DND-41 (cell line): ENCODE results near the gene PC.
A peak's percentile ranks its signal among the peaks of the same experiment; 100 is the strongest.

Experiments used
- ATAC-seq: fragments of 200-7000 bp; cut with Tn5 transposase; 3 replicates; pipeline ENCODE4 v1.9.1; 2021; ENCODE audit warnings: low read depth; ENCODE audit not compliant: insufficient read depth
- DNase-seq: peaks from one replicate; pipeline ENCODE4 v3.0.0-alpha.2; 2020
- H2AFZ ChIP-seq: 2 replicates; pipeline ENCODE4 v1.6.0; 2012; ENCODE audit warnings: low read depth, low read length
- H3K27ac ChIP-seq: 2 replicates; pipeline ENCODE4 v1.5.1; 2012; ENCODE audit warnings: low read length, inconsistent platforms
- H3K27me3 ChIP-seq: fragments of 200-600 bp; sonication (generic); 2 replicates; pipeline ENCODE4 v1.6.0; 2012; ENCODE audit warnings: low read length, mild to moderate bottlenecking, inconsistent platforms; ENCODE audit not compliant: insufficient read depth, poor library complexity
- H3K36me3 ChIP-seq: 2 replicates; pipeline ENCODE4 v1.5.1; 2012; ENCODE audit warnings: low read length, inconsistent platforms; ENCODE audit not compliant: insufficient read depth
- H3K4me1 ChIP-seq: 2 replicates; pipeline ENCODE4 v1.5.1; 2012; ENCODE audit warnings: mild to moderate bottlenecking, low read length; ENCODE audit not compliant: insufficient read depth
- H3K4me2 ChIP-seq: 2 replicates; pipeline ENCODE4 v1.6.0; 2012; ENCODE audit warnings: mild to moderate bottlenecking, moderate library complexity, low read length, inconsistent platforms; ENCODE audit not compliant: insufficient read depth
- H3K4me3 ChIP-seq, 2 experiments: fragments of 200-600 bp in 1 of 2; shearing (Covaris generic) in 1 of 2; 2 replicates each; pipeline ENCODE4 v1.5.1; 2012 to 2016; ENCODE audit warnings: inconsistent platforms in 2 of 2, low read length in 2 of 2, mild to moderate bottlenecking in 2 of 2, low read depth in 1 of 2, moderate library complexity in 1 of 2
- H3K79me2 ChIP-seq: 2 replicates; pipeline ENCODE4 v1.6.0; 2012; ENCODE audit warnings: low read length, inconsistent platforms; ENCODE audit not compliant: insufficient read depth
- H3K9ac ChIP-seq: 2 replicates; pipeline ENCODE4 v1.6.0; 2012; ENCODE audit warnings: low read depth, mild to moderate bottlenecking, inconsistent platforms, low read length, moderate library complexity
- H3K9me3 ChIP-seq: 2 replicates; pipeline ENCODE4 v1.5.1; 2012; ENCODE audit warnings: low read length, moderate library complexity, mild to moderate bottlenecking, inconsistent platforms; ENCODE audit not compliant: insufficient read depth, severe bottlenecking
- H4K20me1 ChIP-seq: 2 replicates; pipeline ENCODE4 v1.6.0; 2012; ENCODE audit warnings: low read length; ENCODE audit not compliant: insufficient read depth
- CTCF ChIP-seq: IDR thresholded peaks from 2 replicates; pipeline ENCODE4 v1.5.1; 2012; ENCODE audit warnings: borderline replicate concordance, low read length, moderate library complexity, mild to moderate bottlenecking; ENCODE audit not compliant: poor library complexity, severe bottlenecking; ENCODE audit errors: extremely low read depth
- EZH2 ChIP-seq: IDR thresholded peaks from 3 replicates; pipeline ENCODE4 v1.6.1; 2012; ENCODE audit warnings: borderline replicate concordance, low read depth, mild to moderate bottlenecking, moderate library complexity, low read length, inconsistent platforms; ENCODE audit not compliant: severe bottlenecking

PC gene

DNA sequence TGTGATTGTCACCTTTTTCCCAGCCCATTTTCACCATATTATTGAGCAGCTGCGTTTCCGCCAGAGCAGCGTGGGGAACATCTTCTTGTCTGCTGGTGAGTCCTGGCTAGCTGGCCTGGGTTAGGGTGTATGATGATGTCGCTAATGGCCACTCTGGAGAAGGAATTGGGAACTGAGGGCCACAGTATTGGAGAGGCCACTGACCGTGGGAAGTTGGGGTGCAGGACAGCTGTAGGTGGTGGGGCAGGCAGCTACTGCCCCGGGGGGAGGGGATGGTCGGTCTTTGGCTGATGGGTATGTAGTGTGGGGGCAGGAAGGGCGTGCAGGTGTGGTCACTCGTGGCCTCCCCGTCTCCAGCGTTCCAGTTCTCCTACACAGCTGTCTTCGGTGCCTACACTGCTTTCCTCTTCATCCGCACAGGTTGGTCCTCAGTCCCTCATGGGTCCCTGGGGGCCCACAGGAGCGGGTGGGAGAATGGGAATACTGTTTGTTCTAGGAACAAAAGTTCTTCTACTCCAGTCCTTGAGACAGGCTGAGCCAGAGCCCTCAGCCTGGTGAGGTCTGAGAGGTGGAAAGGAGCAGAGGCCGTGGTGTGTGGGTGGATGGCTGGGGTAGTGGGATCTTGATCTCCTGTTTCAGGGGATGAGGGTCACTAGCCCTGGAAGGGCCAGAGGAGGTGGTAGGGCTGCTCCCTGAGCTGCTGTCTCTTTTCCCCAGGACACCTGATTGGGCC lies 112.9 kb downstream of the PC start:
- peaks cover 69% of the 10 kb centered on the region for H3K36me3 ChIP-seq
- no peaks in the 10 kb centered on the region for H3K9me3 ChIP-seq
- peak overlapping the region in 1 of 2 experiments; percentile 82; a peak in 1 of 4 replicates for H3K4me3 ChIP-seq
- H3K9ac ChIP-seq, result peak overlapping the region; percentile 97; the same call in 1 of the 2 replicates
- TF ChIP-seq EZH2 (no peak), CTCF (no peak)
- H3K79me2 ChIP-seq, result peaks cover 47% of the 10 kb centered on the region
- H3K27me3 ChIP-seq, result no peaks in the 10 kb centered on the region
- ATAC-seq (no peak), DNase-seq (peak; percentile 4)
- no peak overlapping the region for H3K27ac ChIP-seq
- no peak overlapping the region for H2AFZ ChIP-seq
- peak overlapping the region; percentile 84; the same call in 1 of the 2 replicates for H3K4me2 ChIP-seq
- peaks cover 38% of the 10 kb centered on the region for H3K4me1 ChIP-seq
- peaks cover 29% of the 10 kb centered on the region for H4K20me1 ChIP-seq

DNA sequence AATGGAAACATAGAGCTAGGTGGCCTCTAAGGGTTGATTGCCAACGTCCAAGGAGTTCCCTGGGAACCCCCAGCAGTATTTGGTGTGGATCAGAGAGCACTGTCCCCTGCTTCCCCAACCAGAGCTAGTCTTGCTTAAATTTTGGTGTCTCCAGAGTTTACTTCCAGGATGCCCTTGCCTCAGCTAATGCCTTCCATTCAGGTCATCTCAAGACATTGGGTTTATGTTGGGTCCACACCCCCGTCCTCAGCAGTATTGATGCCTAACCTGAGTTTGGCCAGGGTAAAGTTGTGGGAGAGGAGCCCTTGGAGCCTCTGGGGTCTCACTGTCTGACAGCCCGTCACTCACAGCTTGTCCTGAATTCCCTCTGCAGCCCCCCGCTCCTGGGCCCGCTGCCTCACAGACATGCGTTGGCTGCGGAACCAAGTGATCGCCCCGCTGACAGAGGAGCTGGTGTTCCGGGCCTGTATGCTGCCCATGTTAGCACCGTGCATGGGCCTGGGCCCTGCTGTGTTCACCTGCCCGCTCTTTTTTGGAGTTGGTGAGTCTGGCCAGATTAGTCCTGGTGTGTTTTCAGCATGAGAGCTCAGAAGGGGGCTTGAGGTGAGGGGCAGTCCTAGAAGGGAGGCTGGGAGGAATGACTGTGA lies 113.6 kb downstream of the PC start:
- TF ChIP-seq EZH2 (no peak), CTCF (no peak)
- H3K36me3 ChIP-seq, result peaks cover 74% of the 10 kb centered on the region
- H3K4me3 ChIP-seq, result peak overlapping the region; percentile 77 to 82; a peak in 3 of 4 replicates
- no peaks in the 10 kb centered on the region for H3K9me3 ChIP-seq
- ATAC-seq (no peak), DNase-seq (no peak)
- peak overlapping the region; percentile 97 for H3K9ac ChIP-seq
- H4K20me1 ChIP-seq, result peaks cover 36% of the 10 kb centered on the region
- H3K27me3 ChIP-seq, result no peaks in the 10 kb centered on the region
- peak overlapping the region; percentile 95; the same call in 1 of the 2 replicates for H3K27ac ChIP-seq
- no peak overlapping the region for H2AFZ ChIP-seq
- peaks cover 40% of the 10 kb centered on the region for H3K4me1 ChIP-seq
- H3K4me2 ChIP-seq, result peak overlapping the region; percentile 84
- H3K79me2 ChIP-seq, result peaks cover 54% of the 10 kb centered on the region

DNA sequence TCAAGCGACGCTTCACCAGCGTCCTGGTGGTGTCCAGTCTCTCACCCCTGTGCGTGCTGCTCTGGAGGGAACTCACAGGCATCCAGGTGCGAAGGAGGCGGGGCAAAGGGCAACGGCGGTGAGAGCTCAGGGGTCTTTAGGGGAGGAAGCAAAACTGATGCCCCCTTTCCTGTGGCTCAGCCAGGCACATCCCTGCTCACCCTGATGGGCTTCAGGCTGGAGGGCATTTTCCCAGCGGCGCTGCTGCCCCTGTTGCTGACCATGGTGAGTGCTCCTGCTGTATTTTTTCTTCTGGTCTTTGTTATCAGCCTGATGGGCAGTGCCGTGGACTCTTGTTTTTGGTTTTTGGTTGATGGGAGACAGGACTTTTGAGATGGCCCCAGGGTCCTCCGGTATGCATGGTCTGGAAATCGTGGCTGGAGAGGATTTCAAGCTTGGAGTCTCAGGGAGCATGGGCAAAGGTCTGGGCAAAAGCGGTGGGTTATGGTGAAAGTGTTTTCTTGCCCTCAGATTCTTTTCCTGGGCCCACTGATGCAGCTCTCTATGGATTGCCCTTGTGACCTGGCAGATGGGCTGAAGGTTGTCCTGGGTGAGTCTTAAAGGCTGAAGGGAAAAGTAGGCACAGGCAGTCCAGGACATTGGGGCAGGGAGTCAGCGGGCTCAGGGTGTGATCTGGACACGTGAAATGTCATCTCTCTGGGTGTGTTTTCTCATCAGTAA lies 114.2 kb downstream of the PC start:
- Histone ChIP-seq H3K27me3 (no peaks in the 10 kb centered on the region), H3K9me3 (no peaks in the 10 kb centered on the region), H3K4me3 (peak overlapping the region; percentile 77 to 82), H3K79me2 (peaks cover 59% of the 10 kb centered on the region), H3K27ac (peak overlapping the region; percentile 95), H2AFZ (peak overlapping the region; percentile 76), H4K20me1 (peaks cover 41% of the 10 kb centered on the region), H3K9ac (peak overlapping the region; percentile 97), H3K36me3 (peaks cover 73% of the 10 kb centered on the region), H3K4me2 (peak overlapping the region; percentile 84), H3K4me1 (peaks cover 40% of the 10 kb centered on the region)
- TF ChIP-seq EZH2 (no peak), CTCF (no peak)
- DNase-seq, result no peak
- no peak for ATAC-seq
